ENCODE data around the gene WNT9B.

Gene WNT9B

GRCh38 chr17:46883871-46884520, 32.6 kb downstream of the WNT9B start:
- Histone ChIP-seq H3K27me3 (ENCODE audit: control insufficient read depth in 1 of 2, insufficient read depth in 1 of 2, low read length in 2 of 2) (peaks cover 38 to 59% of the 10 kb centered on the region in 2 experiments), H3K36me3 (ENCODE audit: control insufficient read depth in 1 of 2, insufficient read depth in 2 of 2, low read depth in 1 of 2, low read length in 2 of 2) (no peaks in the 10 kb centered on the region), H3K4me1 (ENCODE audit: control insufficient read depth, insufficient read depth, low read depth, low read length) (no peaks in the 10 kb centered on the region), H2BK5ac (ENCODE audit: low read depth, low read length, poor library complexity, severe bottlenecking) (no peak overlapping the region), H3K23ac (ENCODE audit: low read length in 2 of 2) (no peak overlapping the region), H3K27ac (ENCODE audit: low read length, poor library complexity, severe bottlenecking) (no peak overlapping the region), H3K18ac (ENCODE audit: low read depth in 1 of 2, low read length in 2 of 2) (no peak overlapping the region), H3K9me3 (ENCODE audit: control insufficient read depth, low read length) (no peaks in the 10 kb centered on the region), H2AK5ac (ENCODE audit: low read length, severe bottlenecking) (no peak overlapping the region), H2AFZ (ENCODE audit: low read depth, low read length) (no peak overlapping the region), H4K91ac (ENCODE audit: low read length) (no peak overlapping the region), H2BK120ac (ENCODE audit: low read depth, low read length) (no peak overlapping the region), H3K14ac (ENCODE audit: low read length in 2 of 2) (no peak overlapping the region), H3K79me1 (replicated peaks; ENCODE audit: low read length, poor library complexity, severe bottlenecking) (no peaks in the 10 kb centered on the region), H3K4me2 (ENCODE audit: low read length, poor library complexity, severe bottlenecking) (no peak overlapping the region), H4K8ac (ENCODE audit: low read length) (no peak overlapping the region), H2BK15ac (ENCODE audit: low read depth, poor library complexity, severe bottlenecking) (no peak overlapping the region), H3K4ac (ENCODE audit: low read depth in 1 of 2, low read length in 2 of 2) (no peak overlapping the region), H2BK12ac (ENCODE audit: low read length in 2 of 2) (no peak overlapping the region), H3K9ac (ENCODE audit: low read length) (no peak overlapping the region), H3K4me3 (ENCODE audit: insufficient read depth in 1 of 2, low read depth in 1 of 2, low read length in 2 of 2) (no peak overlapping the region)
- DNase-seq, result no peak
- 89% methylated on average over 19 of the region's 19 CpGs for WGBS

GRCh38 chr17:46884552-46884951, 33.2 kb downstream of the WNT9B start:
- WGBS, result 90% methylated on average over 5 of the region's 7 CpGs
- H2AFZ ChIP-seq (ENCODE audit: low read depth, low read length), result no peak overlapping the region

GRCh38 chr17:46885415-46886309, 34.3 kb downstream of the WNT9B start:
- Histone ChIP-seq H2BK15ac (ENCODE audit: low read depth, poor library complexity, severe bottlenecking) (no peak overlapping the region), H3K4me1 (ENCODE audit: control insufficient read depth, insufficient read depth, low read depth, low read length) (peaks cover 5% of the 10 kb centered on the region), H3K4me2 (ENCODE audit: low read length, poor library complexity, severe bottlenecking) (no peak overlapping the region), H4K8ac (ENCODE audit: low read length) (no peak overlapping the region), H3K27ac (ENCODE audit: low read length, poor library complexity, severe bottlenecking) (no peak overlapping the region), H3K36me3 (ENCODE audit: control insufficient read depth in 1 of 2, insufficient read depth in 2 of 2, low read depth in 1 of 2, low read length in 2 of 2) (no peaks in the 10 kb centered on the region), H2BK12ac (ENCODE audit: low read length in 2 of 2) (no peak overlapping the region), H2AK5ac (ENCODE audit: low read length, severe bottlenecking) (no peak overlapping the region), H3K4me3 (ENCODE audit: insufficient read depth in 1 of 2, low read depth in 1 of 2, low read length in 2 of 2) (no peak overlapping the region), H3K18ac (ENCODE audit: low read depth in 1 of 2, low read length in 2 of 2) (no peak overlapping the region), H3K9me3 (ENCODE audit: control insufficient read depth, low read length) (no peaks in the 10 kb centered on the region), H3K79me1 (replicated peaks; ENCODE audit: low read length, poor library complexity, severe bottlenecking) (no peaks in the 10 kb centered on the region), H2AFZ (ENCODE audit: low read depth, low read length) (no peak overlapping the region), H2BK5ac (ENCODE audit: low read depth, low read length, poor library complexity, severe bottlenecking) (no peak overlapping the region), H3K14ac (ENCODE audit: low read length in 2 of 2) (no peak overlapping the region), H2BK120ac (ENCODE audit: low read depth, low read length) (no peak overlapping the region), H3K9ac (ENCODE audit: low read length) (no peak overlapping the region), H3K23ac (ENCODE audit: low read length in 2 of 2) (no peak overlapping the region), H3K27me3 (ENCODE audit: control insufficient read depth in 1 of 2, insufficient read depth in 1 of 2, low read length in 2 of 2) (peaks cover 50 to 70% of the 10 kb centered on the region in 2 experiments), H4K91ac (ENCODE audit: low read length) (no peak overlapping the region), H3K4ac (ENCODE audit: low read depth in 1 of 2, low read length in 2 of 2) (no peak overlapping the region)
- no peak for DNase-seq
- 85% methylated on average over 10 of the region's 10 CpGs for WGBS

More at GRCh38 chr17:46884552-46884951, 33.2 kb downstream of the WNT9B start:
- H3K27ac ChIP-seq (ENCODE audit: low read length, poor library complexity, severe bottlenecking), result no peak overlapping the region
- no peaks in the 10 kb centered on the region for H3K36me3 ChIP-seq (ENCODE audit: control insufficient read depth in 1 of 2, insufficient read depth in 2 of 2, low read depth in 1 of 2, low read length in 2 of 2)
- H2BK15ac ChIP-seq (ENCODE audit: low read depth, poor library complexity, severe bottlenecking), result no peak overlapping the region
- H3K9me3 ChIP-seq (ENCODE audit: control insufficient read depth, low read length), result no peaks in the 10 kb centered on the region
- H3K23ac ChIP-seq (ENCODE audit: low read length in 2 of 2), result no peak overlapping the region
- H3K79me1 ChIP-seq (replicated peaks; ENCODE audit: low read length, poor library complexity, severe bottlenecking), result no peaks in the 10 kb centered on the region
- H3K4me3 ChIP-seq (ENCODE audit: insufficient read depth in 1 of 2, low read depth in 1 of 2, low read length in 2 of 2), result no peak overlapping the region
- no peak overlapping the region for H3K14ac ChIP-seq (ENCODE audit: low read length in 2 of 2)
- H2AK5ac ChIP-seq (ENCODE audit: low read length, severe bottlenecking), result no peak overlapping the region
- H3K27me3 ChIP-seq (ENCODE audit: control insufficient read depth in 1 of 2, insufficient read depth in 1 of 2, low read length in 2 of 2), result peaks cover 43 to 62% of the 10 kb centered on the region in 2 experiments
- H3K9ac ChIP-seq (ENCODE audit: low read length), result no peak overlapping the region
- no peak overlapping the region for H2BK120ac ChIP-seq (ENCODE audit: low read depth, low read length)
- H4K8ac ChIP-seq (ENCODE audit: low read length), result no peak overlapping the region
- no peak overlapping the region for H2BK12ac ChIP-seq (ENCODE audit: low read length in 2 of 2)
- H4K91ac ChIP-seq (ENCODE audit: low read length), result no peak overlapping the region
- H3K18ac ChIP-seq (ENCODE audit: low read depth in 1 of 2, low read length in 2 of 2), result no peak overlapping the region
- H3K4me1 ChIP-seq (ENCODE audit: control insufficient read depth, insufficient read depth, low read depth, low read length), result no peaks in the 10 kb centered on the region
- H3K4ac ChIP-seq (ENCODE audit: low read depth in 1 of 2, low read length in 2 of 2), result no peak overlapping the region
- DNase-seq, result no peak
- no peak overlapping the region for H2BK5ac ChIP-seq (ENCODE audit: low read depth, low read length, poor library complexity, severe bottlenecking)
- no peak overlapping the region for H3K4me2 ChIP-seq (ENCODE audit: low read length, poor library complexity, severe bottlenecking)

- H3K79me1 ChIP-seq (replicated peaks; ENCODE audit: low read length, poor library complexity, severe bottlenecking), result no peaks in the 10 kb centered on the region
- H3K36me3 ChIP-seq (ENCODE audit: control insufficient read depth in 1 of 2, insufficient read depth in 2 of 2, low read depth in 1 of 2, low read length in 2 of 2), result no peaks in the 10 kb centered on the region
- H2BK15ac ChIP-seq (ENCODE audit: low read depth, poor library complexity, severe bottlenecking), result no peak overlapping the region
- H2BK120ac ChIP-seq (ENCODE audit: low read depth, low read length), result no peak overlapping the region
- peaks cover 5% of the 10 kb centered on the region for H3K4me1 ChIP-seq (ENCODE audit: control insufficient read depth, insufficient read depth, low read depth, low read length)
- no peak overlapping the region for H2AFZ ChIP-seq (ENCODE audit: low read depth, low read length)
- no peak overlapping the region for H4K91ac ChIP-seq (ENCODE audit: low read length)
- no peak overlapping the region for H2AK5ac ChIP-seq (ENCODE audit: low read length, severe bottlenecking)
- H2BK5ac ChIP-seq (ENCODE audit: low read depth, low read length, poor library complexity, severe bottlenecking), result no peak overlapping the region
- H3K27me3 ChIP-seq (ENCODE audit: control insufficient read depth in 1 of 2, insufficient read depth in 1 of 2, low read length in 2 of 2), result peaks cover 53 to 76% of the 10 kb centered on the region in 2 experiments
- H3K4ac ChIP-seq (ENCODE audit: low read depth in 1 of 2, low read length in 2 of 2), result no peak overlapping the region
- H3K23ac ChIP-seq (ENCODE audit: low read length in 2 of 2), result no peak overlapping the region
- H2BK12ac ChIP-seq (ENCODE audit: low read length in 2 of 2), result no peak overlapping the region
- DNase-seq, result no peak
- no peak overlapping the region for H3K9ac ChIP-seq (ENCODE audit: low read length)
- no peak overlapping the region for H3K14ac ChIP-seq (ENCODE audit: low read length in 2 of 2)
- no peak overlapping the region for H4K8ac ChIP-seq (ENCODE audit: low read length)
- no peak overlapping the region for H3K4me3 ChIP-seq (ENCODE audit: insufficient read depth in 1 of 2, low read depth in 1 of 2, low read length in 2 of 2)
- H3K27ac ChIP-seq (ENCODE audit: low read length, poor library complexity, severe bottlenecking), result no peak overlapping the region
- no CpG with 5 or more reads among the region's 1 CpG for WGBS
- no peak overlapping the region for H3K18ac ChIP-seq (ENCODE audit: low read depth in 1 of 2, low read length in 2 of 2)
- no peaks in the 10 kb centered on the region for H3K9me3 ChIP-seq (ENCODE audit: control insufficient read depth, low read length)
- H3K4me2 ChIP-seq (ENCODE audit: low read length, poor library complexity, severe bottlenecking), result no peak overlapping the region
Measured at GRCh38 chr17:46886310-46886663, 34.9 kb downstream of the WNT9B start.

Data from mesenchymal stem cell (in vitro differentiated cells and primary cell).